GM23248 (cell line): ENCODE results near the gene CCDC150. TPM values are rescaled to one million over a fixed set of nuclear protein-coding genes. Genes with fewer than 3 reads are reported as not detected.

Source experiments
- DNase-seq: peaks from one replicate; pipeline ENCODE4 v3.0.0-alpha.2; 2015
- H2AFZ ChIP-seq: fragments of 200-600 bp; sonication (generic); 2 replicates; pipeline ENCODE4 v1.6.1; 2016; ENCODE audit warnings: antibody characterized with exemption
- H3F3A ChIP-seq: fragments of 200-600 bp; sonication (generic); 2 replicates; pipeline ENCODE4 v1.6.1; 2016; ENCODE audit warnings: mild to moderate bottlenecking, antibody characterized with exemption, mixed run types; ENCODE audit not compliant: insufficient read depth
- H3K27ac ChIP-seq: fragments of 200-600 bp; sonication (generic); 2 replicates; pipeline ENCODE4 v1.5.1; 2016; ENCODE audit warnings: mild to moderate bottlenecking
- H3K27me3 ChIP-seq: fragments of 200-600 bp; sonication (generic); replicated peaks from 2 replicates; pipeline ENCODE4 v1.6.1; 2016; ENCODE audit warnings: mild to moderate bottlenecking; ENCODE audit not compliant: insufficient read depth
- H3K36me3 ChIP-seq: fragments of 200-600 bp; sonication (generic); 2 replicates; pipeline ENCODE4 v1.6.1; 2016; ENCODE audit warnings: low read depth, mild to moderate bottlenecking
- H3K4me1 ChIP-seq: fragments of 200-600 bp; sonication (generic); 2 replicates; pipeline ENCODE4 v1.6.1; 2016; ENCODE audit warnings: mild to moderate bottlenecking; ENCODE audit not compliant: insufficient read depth
- H3K4me2 ChIP-seq: fragments of 200-600 bp; sonication (generic); one replicate; pipeline ENCODE4 v1.6.1; 2016; ENCODE audit warnings: mild to moderate bottlenecking; ENCODE audit not compliant: unreplicated experiment
- H3K4me3 ChIP-seq: fragments of 200-600 bp; sonication (generic); 2 replicates; pipeline ENCODE4 v1.5.1; 2016; ENCODE audit warnings: mild to moderate bottlenecking
- H3K79me2 ChIP-seq: fragments of 200-600 bp; sonication (generic); 2 replicates; pipeline ENCODE4 v1.6.1; 2016; ENCODE audit warnings: mild to moderate bottlenecking; ENCODE audit not compliant: insufficient read depth
- H3K9ac ChIP-seq: fragments of 200-600 bp; sonication (generic); 2 replicates; pipeline ENCODE4 v1.6.1; 2016; ENCODE audit warnings: mild to moderate bottlenecking
- H3K9me2 ChIP-seq: fragments of 200-600 bp; sonication (generic); 2 replicates; pipeline ENCODE4 v1.6.1; 2016; ENCODE audit warnings: mixed run types, mild to moderate bottlenecking, moderate library complexity; ENCODE audit not compliant: insufficient read depth
- H3K9me3 ChIP-seq: fragments of 200-600 bp; sonication (generic); one replicate; pipeline ENCODE4 v1.6.1; 2017; ENCODE audit warnings: low read depth
- H4K20me1 ChIP-seq: fragments of 200-600 bp; sonication (generic); 2 replicates; pipeline ENCODE4 v1.6.0; 2016; ENCODE audit not compliant: insufficient read depth
- EZH2 ChIP-seq: fragments of 200-600 bp; sonication (generic); IDR thresholded peaks from 2 replicates; pipeline ENCODE4 v1.6.1; 2018; ENCODE audit warnings: antibody characterized with exemption, mild to moderate bottlenecking; ENCODE audit not compliant: insufficient read depth, poor library complexity, severe bottlenecking
- EZH2phosphoT487 ChIP-seq: fragments of 200-600 bp; sonication (generic); IDR thresholded peaks from 2 replicates; pipeline ENCODE4 v1.6.1; 2018; ENCODE audit warnings: antibody characterized with exemption, moderate library complexity, mild to moderate bottlenecking, low read depth; ENCODE audit not compliant: insufficient read depth
- WGBS, 2 experiments: methylation state at CpG; one replicate each; pipeline ENCODE4 v1.1.6; 2015 to 2017; ENCODE audit warnings: low lambda C conversion rate in 2 of 2, low coverage in 1 of 2; ENCODE audit errors: missing lambda C conversion rate in 2 of 2; 5-methylcytosine and 5-hydroxymethylcytosine counted together
- in situ Hi-C: fragments of 300-500 bp; cut with MboI; formaldehyde crosslinking; loops from 2 replicates; pipeline ENCODE4 v1.15.0; 2020
- polyA plus RNA-seq: library from polyadenylated mRNA; unstranded; fragments of >200 nt; fragmentation: Nextera tagmentation; extraction: Ambion mirVana; gene quantifications from 2 replicates; pipeline ENCODE4 v1.2.1, GENCODE V29; 2016
- total RNA-seq: library from RNA; depleted of rRNA; stranded (reverse); fragments of >200 nt; shearing (Covaris generic); gene quantifications from 2 replicates; pipeline ENCODE4 v1.2.3, GENCODE V29; 2014

The CCDC150 gene
- total and polyA plus RNA-seq, 2 experiments from 2014 or later: 0.65 to 2.1 TPM

GRCh38 chr2:196613302-196613701, 26.2 kb upstream of the CCDC150 start:
- no peak for DNase-seq
- WGBS, 2 experiments: 92 to 96% methylated on average over 2 of the region's 2 CpGs
- peaks cover 1% of the 10 kb centered on the region; the same call in 1 of the 2 replicates for H3F3A ChIP-seq

GRCh38 chr2:196617430-196617829, 22.1 kb upstream of the CCDC150 start:
- Histone ChIP-seq H3K9me2 (no peaks in the 10 kb centered on the region), H3K36me3 (no peaks in the 10 kb centered on the region), H3K9ac (no peak overlapping the region), H3K4me3 (no peak overlapping the region), H4K20me1 (no peaks in the 10 kb centered on the region), H3K27ac (no peak overlapping the region), H2AFZ (no peak overlapping the region), H3K4me2 (no peak overlapping the region), H3K9me3 (no peaks in the 10 kb centered on the region), H3K27me3 (no peaks in the 10 kb centered on the region), H3F3A (no peaks in the 10 kb centered on the region), H3K4me1 (0 out of 2 replicates have a peak, but pooled peaks cover 10% of the 10 kb centered on the region), H3K79me2 (no peaks in the 10 kb centered on the region)
- TF ChIP-seq EZH2phosphoT487 (no peak), EZH2 (no peak)
- in situ Hi-C loops: no loop called here
- 70 to 71% methylated on average over 3 of the region's 3 CpGs for WGBS, 2 experiments
- DNase-seq: no peak

More at GRCh38 chr2:196613302-196613701, 26.2 kb upstream of the CCDC150 start:
- Histone ChIP-seq H3K79me2 (no peaks in the 10 kb centered on the region), H3K4me1 (peaks cover 2% of the 10 kb centered on the region; the same call in 1 of the 2 replicates), H3K4me2 (no peak overlapping the region), H3K9ac (no peak overlapping the region), H2AFZ (no peak overlapping the region), H3K9me3 (no peaks in the 10 kb centered on the region), H3K4me3 (no peak overlapping the region), H3K9me2 (no peaks in the 10 kb centered on the region), H3K36me3 (no peaks in the 10 kb centered on the region), H3K27ac (no peak overlapping the region), H3K27me3 (no peaks in the 10 kb centered on the region), H4K20me1 (no peaks in the 10 kb centered on the region)
- in situ Hi-C loops: no loop called here
- TF ChIP-seq EZH2 (no peak), EZH2phosphoT487 (no peak)

GRCh38 chr2:196618661-196619060, 20.9 kb upstream of the CCDC150 start:
- Histone ChIP-seq H2AFZ (peak overlapping the region; percentile 10; the same call in 1 of the 2 replicates), H3K9me3 (no peaks in the 10 kb centered on the region), H3K4me2 (no peak overlapping the region), H3F3A (no peaks in the 10 kb centered on the region), H3K9me2 (peaks cover 5% of the 10 kb centered on the region; the same call in 1 of the 2 replicates), H4K20me1 (no peaks in the 10 kb centered on the region), H3K27ac (no peak overlapping the region), H3K9ac (no peak overlapping the region), H3K36me3 (no peaks in the 10 kb centered on the region), H3K27me3 (no peaks in the 10 kb centered on the region), H3K4me1 (0 out of 2 replicates have a peak, but pooled peaks cover 10% of the 10 kb centered on the region), H3K4me3 (no peak overlapping the region), H3K79me2 (no peaks in the 10 kb centered on the region)
- DNase-seq: peak; percentile 61
- no peak for TF ChIP-seq EZH2phosphoT487
- no peak for TF ChIP-seq EZH2
- in situ Hi-C loops: no loop called here
- 34 to 35% methylated on average over 4 of the region's 4 CpGs for WGBS, 2 experiments

DNA sequence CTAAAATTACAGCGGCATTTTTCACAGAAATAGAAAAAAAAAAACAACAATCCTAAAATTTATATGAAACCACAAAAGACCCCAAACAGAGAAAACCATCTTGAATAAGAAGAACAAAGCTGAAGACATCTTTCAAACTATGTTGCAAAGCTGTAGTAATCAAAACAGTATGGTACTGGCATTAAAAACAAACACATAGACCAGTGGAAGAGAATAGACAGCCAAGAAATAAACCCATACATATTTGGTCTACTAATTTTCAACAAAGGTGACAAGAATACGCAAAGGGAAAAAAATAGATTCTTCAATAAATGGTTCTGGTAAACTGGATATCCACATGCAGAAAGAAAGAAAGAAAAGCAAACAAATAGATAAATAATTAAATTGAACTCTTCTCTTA, 9.0 kb upstream of the CCDC150 start:
- H3K79me2 ChIP-seq: no peaks in the 10 kb centered on the region
- TF ChIP-seq EZH2 (no peak), EZH2phosphoT487 (no peak)
- in situ Hi-C loops: no loop called here
- H3K9me3 ChIP-seq: peaks cover 10% of the 10 kb centered on the region
- no peak overlapping the region for H3K27ac ChIP-seq
- no peaks in the 10 kb centered on the region for H3K9me2 ChIP-seq
- no peaks in the 10 kb centered on the region for H3K27me3 ChIP-seq
- H3F3A ChIP-seq: no peaks in the 10 kb centered on the region
- no peak overlapping the region for H3K9ac ChIP-seq
- H3K36me3 ChIP-seq: no peaks in the 10 kb centered on the region
- no peak overlapping the region for H2AFZ ChIP-seq
- no peak overlapping the region for H3K4me3 ChIP-seq
- no peak overlapping the region for H3K4me2 ChIP-seq
- no peaks in the 10 kb centered on the region for H4K20me1 ChIP-seq
- no peaks in the 10 kb centered on the region for H3K4me1 ChIP-seq
- no peak for DNase-seq
- WGBS, 2 experiments: 80 to 83% methylated on average over 2 of the region's 2 CpGs
